ENCODE measurements around the gene ITPR1. TPM values are rescaled to one million over a fixed set of nuclear protein-coding genes. Genes with fewer than 3 reads are reported as not detected.

The ITPR1 gene
- total and polyA plus RNA-seq, 3 experiments from 2014 or later = 14.9 to 85.8 (median 82.6) TPM

- no peaks in the 10 kb centered on the region for H3K36me3 ChIP-seq (ENCODE audit: insufficient read depth, low read length)
- Mint-ChIP-seq H3K9me3 (no peaks in the 10 kb centered on the region), H3K27me3 (no peaks in the 10 kb centered on the region), H3K4me1 (peaks cover 16 to 19% (median 18%) of the 10 kb centered on the region in 3 donors), H3K27ac (peak overlapping the region in 2 of 8 donors; percentile 38 to 81), H3K4me3 (no peak overlapping the region), H3K36me3 (no peaks in the 10 kb centered on the region)
- peaks cover 20% of the 10 kb centered on the region for H3K4me1 ChIP-seq (ENCODE audit: insufficient read depth, low read length)
- ChIA-PET POLR2A (interaction anchor here (0.7 kb wide), 1 partner anchor 368 kb away, joined by 3 read pairs; no protein-coding TSS in a partner anchor), CTCF (no interaction called here)
- no peak overlapping the region for H3K4me3 ChIP-seq (ENCODE audit: low read length)
- no peak overlapping the region for H3K27ac ChIP-seq (ENCODE audit: low read depth, low read length)
- no peaks in the 10 kb centered on the region for H3K9me3 ChIP-seq (ENCODE audit: low read length)
- no peaks in the 10 kb centered on the region for H3K27me3 ChIP-seq (ENCODE audit: insufficient read depth, low read length, poor library complexity, severe bottlenecking)
- DNase-seq = no peak
Observed at GRCh38 chr3:4887177-4887576, 394.0 kb downstream of the ITPR1 start.

- H3K27me3 ChIP-seq (ENCODE audit: insufficient read depth, low read length, poor library complexity, severe bottlenecking) = no peaks in the 10 kb centered on the region
- H3K36me3 ChIP-seq (ENCODE audit: insufficient read depth, low read length) = no peaks in the 10 kb centered on the region
- Mint-ChIP-seq H3K27me3 (no peaks in the 10 kb centered on the region), H3K4me3 (peak overlapping the region in 3 of 7 donors; percentile 14 to 28 (median 15)), H3K4me1 (peaks cover 16 to 19% (median 18%) of the 10 kb centered on the region in 3 donors), H3K27ac (peak overlapping the region; percentile 36 to 94 (median 66)), H3K9me3 (no peaks in the 10 kb centered on the region), H3K36me3 (no peaks in the 10 kb centered on the region)
- H3K9me3 ChIP-seq (ENCODE audit: low read length) = no peaks in the 10 kb centered on the region
- peaks cover 20% of the 10 kb centered on the region for H3K4me1 ChIP-seq (ENCODE audit: insufficient read depth, low read length)
- ChIA-PET CTCF (interaction anchor here (1.0 kb wide), 1 partner anchor 91 kb away, joined by 3 read pairs; no protein-coding TSS in a partner anchor), POLR2A (no interaction called here)
- peak in 2 of 5 donors; percentile 15 to 41 for DNase-seq
- no peak overlapping the region for H3K4me3 ChIP-seq (ENCODE audit: low read length)
- H3K27ac ChIP-seq (ENCODE audit: low read depth, low read length) = no peak overlapping the region
Observed at GRCh38 chr3:4888913-4889846, 396.0 kb downstream of the ITPR1 start.

- Mint-ChIP-seq H3K9me3 (no peaks in the 10 kb centered on the region), H3K4me3 (no peak overlapping the region), H3K36me3 (no peaks in the 10 kb centered on the region), H3K4me1 (peaks cover 16 to 19% (median 18%) of the 10 kb centered on the region in 3 donors), H3K27me3 (no peaks in the 10 kb centered on the region), H3K27ac (peak overlapping the region in 4 of 8 donors; percentile 17 to 90 (median 58))
- H3K36me3 ChIP-seq (ENCODE audit: insufficient read depth, low read length) = no peaks in the 10 kb centered on the region
- ChIA-PET CTCF (interaction anchor here (0.8 to 1.0 kb wide), 2 partner anchors 89 to 90 kb away, joined by 3 read pairs; partner anchors contain the start of gene BHLHE40), POLR2A (no interaction called here)
- no peaks in the 10 kb centered on the region for H3K9me3 ChIP-seq (ENCODE audit: low read length)
- no peak for DNase-seq
- H3K4me1 ChIP-seq (ENCODE audit: insufficient read depth, low read length) = peaks cover 20% of the 10 kb centered on the region
- H3K27ac ChIP-seq (ENCODE audit: low read depth, low read length) = no peak overlapping the region
- no peaks in the 10 kb centered on the region for H3K27me3 ChIP-seq (ENCODE audit: insufficient read depth, low read length, poor library complexity, severe bottlenecking)
- H3K4me3 ChIP-seq (ENCODE audit: low read length) = no peak overlapping the region
Observed at GRCh38 chr3:4889896-4890295, 396.7 kb downstream of the ITPR1 start.

GRCh38 chr3:4894891-4895530 is 401.9 kb downstream of the ITPR1 start:
- Mint-ChIP-seq H3K27ac (peak overlapping the region in 2 of 8 donors; percentile 36 to 89), H3K27me3 (no peaks in the 10 kb centered on the region), H3K9me3 (no peaks in the 10 kb centered on the region), H3K4me3 (no peak overlapping the region), H3K36me3 (no peaks in the 10 kb centered on the region), H3K4me1 (peaks cover 19 to 23% (median 23%) of the 10 kb centered on the region in 3 donors)
- DNase-seq = no peak
- H3K36me3 ChIP-seq (ENCODE audit: insufficient read depth, low read length) = no peaks in the 10 kb centered on the region
- no peaks in the 10 kb centered on the region for H3K27me3 ChIP-seq (ENCODE audit: insufficient read depth, low read length, poor library complexity, severe bottlenecking)
- CTCF ChIA-PET = interaction anchor here (1.0 to 1.3 kb wide), 3 partner anchors 41 to 85 kb away, joined by 3 to 4 read pairs (median 3); no protein-coding TSS in a partner anchor
- no peak overlapping the region for H3K4me3 ChIP-seq (ENCODE audit: low read length)
- POLR2A ChIA-PET = no interaction called here
- H3K9me3 ChIP-seq (ENCODE audit: low read length) = no peaks in the 10 kb centered on the region
- H3K4me1 ChIP-seq (ENCODE audit: insufficient read depth, low read length) = peaks cover 3% of the 10 kb centered on the region
- no peak overlapping the region for H3K27ac ChIP-seq (ENCODE audit: low read depth, low read length)

- Histone ChIP-seq H3K9me3 (ENCODE audit: low read length) (no peaks in the 10 kb centered on the region), H3K36me3 (ENCODE audit: insufficient read depth, low read length) (no peaks in the 10 kb centered on the region), H3K4me1 (ENCODE audit: insufficient read depth, low read length) (peaks cover 8% of the 10 kb centered on the region), H3K27ac (ENCODE audit: low read depth, low read length) (no peak overlapping the region), H3K4me3 (ENCODE audit: low read length) (no peak overlapping the region), H3K27me3 (ENCODE audit: insufficient read depth, low read length, poor library complexity, severe bottlenecking) (no peaks in the 10 kb centered on the region)
- no peak overlapping the region for H3K4me3 Mint-ChIP-seq
- peak overlapping the region in 5 of 8 donors; percentile 24 to 84 (median 52) for H3K27ac Mint-ChIP-seq
- no peaks in the 10 kb centered on the region for H3K27me3 Mint-ChIP-seq
- no peak for DNase-seq
- CTCF ChIA-PET = interaction anchor here (1.0 to 1.3 kb wide), 2 partner anchors 80 to 85 kb away, joined by 3 to 4 read pairs; no protein-coding TSS in a partner anchor
- no peaks in the 10 kb centered on the region for H3K9me3 Mint-ChIP-seq
- peaks cover 25 to 30% (median 29%) of the 10 kb centered on the region in 3 donors for H3K4me1 Mint-ChIP-seq
- no peaks in the 10 kb centered on the region for H3K36me3 Mint-ChIP-seq
- POLR2A ChIA-PET = no interaction called here
Observed at GRCh38 chr3:4895838-4896237, 402.7 kb downstream of the ITPR1 start.

Other genes with a start within 250 kb of the ITPR1 start
- gene SETMAR, start 190.0 kb upstream of the ITPR1 start, total RNA-seq = 10 to 100 TPM; 18.4 to 18.6 TPM
- gene SETMAR, start 190.0 kb upstream of the ITPR1 start, polyA plus RNA-seq = 12.0 TPM
- 10 to 100 TPM; 12.1 to 13.0 TPM for gene SUMF1, start 26.1 kb upstream of the ITPR1 start, total RNA-seq
- 28.7 TPM for gene SUMF1, start 26.1 kb upstream of the ITPR1 start, polyA plus RNA-seq

All from CD8-positive, alpha-beta memory T cell (primary cell).